ENCODE data around the gene PNCK. TPM values are rescaled to one million over a fixed set of nuclear protein-coding genes. Genes with fewer than 3 reads are reported as not detected.

Gene PNCK
- polyA plus RNA-seq (2012; ENCODE audit: insufficient read depth, insufficient read length, low read depth): 7.7 TPM

DNA sequence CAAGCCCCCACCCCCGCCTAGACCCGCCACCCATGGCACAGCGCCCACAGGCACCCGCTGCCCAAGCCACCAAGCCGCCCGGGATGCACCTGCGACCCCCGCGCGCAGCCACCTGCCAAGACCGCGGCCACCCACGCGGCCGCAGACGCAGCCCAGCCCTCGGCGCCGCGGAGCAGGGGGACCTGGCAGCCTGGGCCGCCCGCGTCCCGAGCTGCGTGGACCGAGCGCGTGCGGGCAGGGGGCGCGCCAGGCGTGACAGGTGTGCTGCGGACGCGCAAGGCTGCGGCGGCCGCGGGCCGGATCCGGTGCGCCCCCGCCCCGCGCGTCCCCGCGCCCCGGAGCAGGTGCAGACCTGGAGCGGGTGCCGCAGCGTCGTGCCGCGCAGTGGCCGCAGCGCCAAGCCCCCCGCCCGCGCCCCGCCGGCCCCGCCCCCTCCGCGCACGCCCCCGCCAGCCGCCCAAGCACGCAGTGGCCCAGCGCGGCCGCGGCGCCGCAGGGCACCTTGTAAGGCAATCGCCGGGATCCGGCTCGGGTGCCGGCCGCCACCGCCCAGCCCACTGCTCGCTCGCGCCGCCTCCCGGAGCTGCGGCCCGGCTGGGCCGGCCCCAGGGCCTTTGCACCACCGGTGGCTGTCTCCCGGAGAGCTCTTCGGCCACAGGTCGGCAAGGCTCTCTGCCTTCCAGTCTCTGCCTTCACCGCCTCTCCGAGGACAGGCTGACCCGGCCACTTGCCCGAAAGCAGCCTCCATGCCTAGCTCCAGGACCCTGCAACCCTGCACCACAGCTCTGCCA is at the start of gene PNCK:
PNCK (minus strand) TSS at position 386 of the 791 bp plus-strand sequence. CDS start 737 bp downstream, outside the sequence.
- no peaks in the 10 kb centered on the region for H3K27me3 ChIP-seq
- TF ChIP-seq, protein P1, sequence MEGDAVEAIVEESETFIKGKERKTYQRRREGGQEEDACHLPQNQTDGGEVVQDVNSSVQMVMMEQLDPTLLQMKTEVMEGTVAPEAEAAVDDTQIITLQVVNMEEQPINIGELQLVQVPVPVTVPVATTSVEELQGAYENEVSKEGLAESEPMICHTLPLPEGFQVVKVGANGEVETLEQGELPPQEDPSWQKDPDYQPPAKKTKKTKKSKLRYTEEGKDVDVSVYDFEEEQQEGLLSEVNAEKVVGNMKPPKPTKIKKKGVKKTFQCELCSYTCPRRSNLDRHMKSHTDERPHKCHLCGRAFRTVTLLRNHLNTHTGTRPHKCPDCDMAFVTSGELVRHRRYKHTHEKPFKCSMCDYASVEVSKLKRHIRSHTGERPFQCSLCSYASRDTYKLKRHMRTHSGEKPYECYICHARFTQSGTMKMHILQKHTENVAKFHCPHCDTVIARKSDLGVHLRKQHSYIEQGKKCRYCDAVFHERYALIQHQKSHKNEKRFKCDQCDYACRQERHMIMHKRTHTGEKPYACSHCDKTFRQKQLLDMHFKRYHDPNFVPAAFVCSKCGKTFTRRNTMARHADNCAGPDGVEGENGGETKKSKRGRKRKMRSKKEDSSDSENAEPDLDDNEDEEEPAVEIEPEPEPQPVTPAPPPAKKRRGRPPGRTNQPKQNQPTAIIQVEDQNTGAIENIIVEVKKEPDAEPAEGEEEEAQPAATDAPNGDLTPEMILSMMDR (IDR thresholded peaks at IDR 0.05; ENCODE audit: low read depth, low read length): no peak
- H3K36me3 ChIP-seq: no peaks in the 10 kb centered on the region
- DNase-seq: no peak
- no peaks in the 10 kb centered on the region for H3K4me1 ChIP-seq
- H3K9me3 ChIP-seq: no peaks in the 10 kb centered on the region
- H3K4me3 ChIP-seq (ENCODE audit: low read depth, low read length): no peak within 1 kb of the TSS

DNA sequence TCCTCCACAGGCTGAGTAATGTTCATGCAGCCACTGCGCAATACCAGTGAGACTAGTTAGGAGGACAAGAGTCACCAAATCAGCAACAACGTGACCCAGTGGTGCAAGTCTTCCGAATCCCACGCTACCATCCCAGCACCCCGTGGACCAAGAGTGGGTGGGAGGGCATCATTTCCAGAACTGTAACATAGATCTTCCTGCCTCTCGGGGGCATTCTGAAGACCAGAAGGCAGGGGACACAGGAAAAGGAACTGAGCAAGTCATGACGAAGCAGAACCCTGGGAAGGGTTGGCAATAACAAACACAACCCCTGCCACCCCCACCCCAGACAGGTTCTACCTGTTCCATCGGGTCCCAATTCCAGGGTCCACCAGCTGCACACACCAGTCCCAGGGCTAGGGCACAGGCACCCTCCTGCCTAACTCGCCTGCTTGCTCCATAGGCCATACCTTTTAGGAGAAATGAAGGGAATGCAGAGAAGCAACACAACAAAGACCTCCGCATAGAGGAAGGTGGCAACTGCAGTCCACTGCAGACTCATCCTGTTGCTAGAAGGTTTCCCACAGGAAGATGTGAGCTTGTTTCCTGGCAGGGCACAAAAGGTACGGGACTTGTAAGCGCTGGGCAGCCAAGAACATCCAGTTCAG is 49.2 kb upstream of the PNCK start:
- H3K4me3 ChIP-seq (ENCODE audit: low read depth, low read length): peak overlapping the region; percentile 67
- H3K36me3 ChIP-seq: peaks cover 21% of the 10 kb centered on the region
- DNase-seq: no peak
- TF ChIP-seq, protein P1 (IDR thresholded peaks at IDR 0.05; ENCODE audit: low read depth, low read length): no peak
- peaks cover 19% of the 10 kb centered on the region for H3K4me1 ChIP-seq
- H3K9me3 ChIP-seq: no peaks in the 10 kb centered on the region; the same call in 1 of the 2 replicates
- no peaks in the 10 kb centered on the region for H3K27me3 ChIP-seq

DNA sequence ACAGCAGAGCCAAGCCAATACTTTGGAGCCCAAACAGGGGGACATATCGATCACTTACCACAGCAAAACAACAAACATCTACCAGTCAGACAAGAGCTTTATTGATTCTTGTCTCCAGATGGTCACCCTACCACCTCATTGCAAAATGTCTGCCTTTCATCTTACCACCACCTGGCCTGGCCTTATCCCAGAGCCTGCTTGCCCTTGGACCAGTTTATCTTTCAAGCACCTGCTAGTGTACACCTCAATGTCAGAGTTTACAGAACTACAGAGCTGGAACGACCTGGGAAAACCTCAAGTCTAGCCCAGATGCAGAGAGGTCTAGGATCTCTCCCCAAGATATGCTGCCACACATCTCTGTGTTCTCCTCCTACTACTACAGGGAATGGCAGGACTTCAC is 46.1 kb upstream of the PNCK start:
- H3K27me3 ChIP-seq: no peaks in the 10 kb centered on the region
- TF ChIP-seq, protein P1 (IDR thresholded peaks at IDR 0.05; ENCODE audit: low read depth, low read length): no peak
- no peak for DNase-seq
- no peak overlapping the region for H3K4me3 ChIP-seq (ENCODE audit: low read depth, low read length)
- peaks cover 28% of the 10 kb centered on the region for H3K36me3 ChIP-seq
- H3K4me1 ChIP-seq: no peaks in the 10 kb centered on the region
- no peaks in the 10 kb centered on the region; the same call in 1 of the 2 replicates for H3K9me3 ChIP-seq

DNA sequence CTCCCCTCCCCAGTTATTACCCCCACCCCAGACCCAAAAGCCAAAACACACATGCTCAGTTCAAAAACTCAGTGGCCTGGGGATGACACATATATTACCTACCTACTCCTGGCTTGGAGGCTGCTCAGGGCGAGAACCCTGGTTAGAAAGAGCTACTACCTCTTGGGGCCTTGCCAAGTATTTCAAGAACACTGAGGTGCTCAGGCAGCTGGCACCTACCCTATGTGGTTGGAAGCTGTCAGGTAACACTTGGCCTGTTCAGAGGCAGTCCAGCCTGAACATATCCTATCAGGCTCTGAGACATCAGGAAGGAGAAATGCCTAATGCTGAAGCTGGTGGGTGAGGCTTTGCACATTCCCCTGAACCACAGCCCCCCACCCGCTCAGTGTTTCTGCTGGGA is 45.6 kb upstream of the PNCK start:
- Histone ChIP-seq H3K4me1 (no peaks in the 10 kb centered on the region), H3K9me3 (no peaks in the 10 kb centered on the region; the same call in 1 of the 2 replicates), H3K4me3 (ENCODE audit: low read depth, low read length) (no peak overlapping the region), H3K36me3 (peaks cover 33% of the 10 kb centered on the region), H3K27me3 (no peaks in the 10 kb centered on the region)
- no peak for DNase-seq
- TF ChIP-seq, protein P1 (IDR thresholded peaks at IDR 0.05; ENCODE audit: low read depth, low read length): no peak

DNA sequence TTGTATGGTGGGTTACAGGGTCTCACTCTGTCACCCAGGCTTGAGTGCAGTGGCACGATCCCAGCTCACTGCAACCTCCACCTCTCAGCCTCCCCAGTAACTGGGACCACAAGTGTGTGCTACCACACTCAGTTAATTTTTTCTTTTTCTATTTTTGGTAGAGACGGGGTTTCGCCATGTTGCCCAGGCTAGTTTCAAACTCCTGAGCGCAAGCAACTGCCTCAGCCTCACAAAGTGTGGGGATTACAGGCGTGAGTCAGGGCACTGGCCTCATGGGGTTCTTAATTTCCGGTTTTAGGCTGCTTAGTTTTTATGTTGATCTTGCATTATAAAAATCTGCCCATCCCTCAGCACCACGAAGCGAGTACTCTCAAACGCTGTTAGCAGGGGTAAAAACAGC is 43.8 kb upstream of the PNCK start:
- no peak for DNase-seq
- TF ChIP-seq, protein P1 (IDR thresholded peaks at IDR 0.05; ENCODE audit: low read depth, low read length): no peak
- H3K36me3 ChIP-seq: peaks cover 33% of the 10 kb centered on the region
- no peaks in the 10 kb centered on the region for H3K27me3 ChIP-seq
- H3K9me3 ChIP-seq: no peaks in the 10 kb centered on the region
- H3K4me3 ChIP-seq (ENCODE audit: low read depth, low read length): no peak overlapping the region
- no peaks in the 10 kb centered on the region for H3K4me1 ChIP-seq

DNA sequence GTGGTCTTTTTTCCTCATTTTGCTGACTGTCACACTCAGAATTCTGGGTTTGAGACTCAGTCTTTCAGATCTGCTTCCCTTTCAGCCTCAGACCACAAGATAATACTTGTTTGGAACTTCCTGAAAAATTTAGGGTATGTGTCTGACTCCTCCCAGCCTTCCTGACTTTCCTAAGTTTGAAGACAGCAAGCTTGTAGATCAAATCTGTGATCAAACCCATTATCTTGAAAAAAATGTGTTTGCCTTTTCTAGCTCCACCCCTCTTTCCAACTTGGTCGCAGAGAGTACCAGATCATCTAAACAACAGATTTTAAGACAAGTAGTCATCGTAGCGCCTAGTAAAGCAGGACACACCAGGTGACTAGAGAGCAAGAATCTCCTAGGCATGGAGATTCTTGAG is 40.6 kb upstream of the PNCK start:
- DNase-seq: no peak
- H3K36me3 ChIP-seq: peaks cover 16% of the 10 kb centered on the region
- TF ChIP-seq, protein P1 (IDR thresholded peaks at IDR 0.05; ENCODE audit: low read depth, low read length): no peak

More for the DNA sequence above, 40.6 kb upstream of the PNCK start:
- H3K9me3 ChIP-seq: no peaks in the 10 kb centered on the region
- no peak overlapping the region for H3K4me3 ChIP-seq (ENCODE audit: low read depth, low read length)
- no peaks in the 10 kb centered on the region for H3K4me1 ChIP-seq
- no peaks in the 10 kb centered on the region for H3K27me3 ChIP-seq

Data from BE2C (cell line).